Osteoblast (primary cell): ENCODE results near the gene EEF1A2. TPM values are rescaled to one million over a fixed set of nuclear protein-coding genes. Genes with fewer than 3 reads are reported as not detected.

Experiments
- DNase-seq: peaks from one replicate; pipeline ENCODE4 v3.0.0; 2011; ENCODE audit warnings: low spot score, mixed read lengths; ENCODE audit not compliant: insufficient read length; ENCODE audit errors: missing footprints
- H2AFZ ChIP-seq: 2 replicates; pipeline ENCODE4 v1.6.0; 2011; ENCODE audit warnings: mild to moderate bottlenecking, low read length
- H3K27ac ChIP-seq: 2 replicates; pipeline ENCODE4 v1.5.1; 2011; ENCODE audit warnings: mild to moderate bottlenecking, low read depth, low read length, moderate library complexity
- H3K27me3 ChIP-seq: 2 replicates; pipeline ENCODE4 v1.6.0; 2012; ENCODE audit warnings: mild to moderate bottlenecking, control low read depth, inconsistent platforms, low read length, moderate library complexity; ENCODE audit not compliant: insufficient read depth
- H3K36me3 ChIP-seq: 2 replicates; pipeline ENCODE4 v1.5.1; 2011; ENCODE audit warnings: mild to moderate bottlenecking, low read length, control low read depth, moderate library complexity; ENCODE audit not compliant: insufficient read depth
- H3K4me1 ChIP-seq: 2 replicates; pipeline ENCODE4 v1.5.1; 2011; ENCODE audit warnings: mild to moderate bottlenecking, low read length, control low read depth, moderate library complexity; ENCODE audit not compliant: insufficient read depth
- H3K4me2 ChIP-seq: 2 replicates; pipeline ENCODE4 v1.6.0; 2011; ENCODE audit warnings: mild to moderate bottlenecking, low read length; ENCODE audit not compliant: insufficient read depth
- H3K4me3 ChIP-seq: fragments of 200-600 bp; sonication (generic); 3 replicates; pipeline ENCODE4 v1.5.1; 2012; ENCODE audit warnings: mild to moderate bottlenecking, low read length, inconsistent platforms; ENCODE audit not compliant: insufficient read depth
- H3K79me2 ChIP-seq: 2 replicates; pipeline ENCODE4 v1.6.0; 2012; ENCODE audit warnings: mild to moderate bottlenecking, low read length, control low read depth, inconsistent platforms; ENCODE audit not compliant: insufficient read depth
- H3K9me3 ChIP-seq: 2 replicates; pipeline ENCODE4 v1.5.1; 2011; ENCODE audit warnings: low read depth, low read length, control low read depth
- H4K20me1 ChIP-seq: 2 replicates; pipeline ENCODE4 v1.6.0; 2012; ENCODE audit warnings: mild to moderate bottlenecking, low read length, control low read depth; ENCODE audit not compliant: insufficient read depth
- CTCF ChIP-seq: IDR thresholded peaks from 2 replicates; pipeline ENCODE4 v1.5.1; 2011; ENCODE audit warnings: mild to moderate bottlenecking, low read depth, low read length, moderate library complexity; ENCODE audit errors: extremely low read depth
- total RNA-seq: library from RNA; depleted of rRNA; stranded (reverse); fragments of >200 nt; gene quantifications from 2 replicates; pipeline ENCODE4 v1.2.3, GENCODE V29; 2012

EEF1A2 gene
- total RNA-seq, 1 donor: not detected

GRCh38 chr20:63541371-63541770, 42.5 kb upstream of the EEF1A2 start:
- H3K4me1 ChIP-seq: peaks cover 4% of the 10 kb centered on the region
- no peak for DNase-seq
- H2AFZ ChIP-seq: no peak overlapping the region
- no peak overlapping the region for H3K27ac ChIP-seq
- peaks cover 5% of the 10 kb centered on the region for H3K27me3 ChIP-seq
- no peak for TF ChIP-seq CTCF
- H3K4me2 ChIP-seq: no peak overlapping the region
- H3K79me2 ChIP-seq: no peaks in the 10 kb centered on the region
- H4K20me1 ChIP-seq: no peaks in the 10 kb centered on the region
- no peaks in the 10 kb centered on the region for H3K36me3 ChIP-seq
- H3K4me3 ChIP-seq: no peak overlapping the region
- no peaks in the 10 kb centered on the region for H3K9me3 ChIP-seq

DNA sequence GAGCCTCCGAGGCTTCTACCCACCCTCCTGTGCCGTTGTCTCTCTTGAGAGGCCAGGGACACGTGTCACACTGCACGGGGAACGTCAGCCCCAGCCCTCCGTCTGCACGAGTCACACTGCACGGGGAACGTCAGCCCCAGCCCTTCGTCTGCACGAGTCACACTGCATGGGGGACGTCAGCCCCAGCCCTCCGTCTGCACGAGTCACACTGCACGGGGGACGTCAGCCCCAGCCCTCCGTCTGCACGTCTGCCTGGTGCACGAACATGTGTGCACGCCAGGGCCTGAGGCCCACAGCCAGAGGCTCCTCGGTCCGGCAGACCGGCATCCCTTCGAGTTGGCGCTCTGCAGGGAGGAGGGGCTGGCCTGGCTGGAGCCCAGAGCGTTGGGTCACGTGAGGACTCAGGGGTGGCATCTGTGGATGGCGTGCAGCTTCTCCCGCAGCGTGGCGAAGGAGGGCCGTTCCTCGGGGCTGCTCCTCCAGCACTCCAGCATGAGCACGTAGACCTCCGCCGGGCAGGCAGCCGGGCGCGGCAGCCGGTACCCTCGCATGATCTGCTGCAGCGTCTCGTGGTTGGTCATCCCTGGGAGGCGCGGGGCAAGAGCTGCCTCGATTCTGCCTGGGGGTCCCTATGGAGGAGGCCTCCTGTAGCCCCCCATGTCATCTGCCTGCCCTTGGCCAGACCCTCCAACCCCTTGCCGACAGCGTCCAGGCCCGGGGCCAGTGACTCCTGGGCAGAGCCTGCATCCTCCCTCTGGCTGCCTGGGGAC, 41.7 kb upstream of the EEF1A2 start:
- Histone ChIP-seq H3K27me3 (peaks cover under 1% of the 10 kb centered on the region), H3K36me3 (no peaks in the 10 kb centered on the region), H3K9me3 (no peaks in the 10 kb centered on the region), H3K4me3 (no peak overlapping the region), H4K20me1 (no peaks in the 10 kb centered on the region), H3K4me1 (peaks cover 8% of the 10 kb centered on the region), H2AFZ (no peak overlapping the region), H3K4me2 (no peak overlapping the region), H3K79me2 (no peaks in the 10 kb centered on the region), H3K27ac (no peak overlapping the region)
- no peak for TF ChIP-seq CTCF
- no peak for DNase-seq

DNA sequence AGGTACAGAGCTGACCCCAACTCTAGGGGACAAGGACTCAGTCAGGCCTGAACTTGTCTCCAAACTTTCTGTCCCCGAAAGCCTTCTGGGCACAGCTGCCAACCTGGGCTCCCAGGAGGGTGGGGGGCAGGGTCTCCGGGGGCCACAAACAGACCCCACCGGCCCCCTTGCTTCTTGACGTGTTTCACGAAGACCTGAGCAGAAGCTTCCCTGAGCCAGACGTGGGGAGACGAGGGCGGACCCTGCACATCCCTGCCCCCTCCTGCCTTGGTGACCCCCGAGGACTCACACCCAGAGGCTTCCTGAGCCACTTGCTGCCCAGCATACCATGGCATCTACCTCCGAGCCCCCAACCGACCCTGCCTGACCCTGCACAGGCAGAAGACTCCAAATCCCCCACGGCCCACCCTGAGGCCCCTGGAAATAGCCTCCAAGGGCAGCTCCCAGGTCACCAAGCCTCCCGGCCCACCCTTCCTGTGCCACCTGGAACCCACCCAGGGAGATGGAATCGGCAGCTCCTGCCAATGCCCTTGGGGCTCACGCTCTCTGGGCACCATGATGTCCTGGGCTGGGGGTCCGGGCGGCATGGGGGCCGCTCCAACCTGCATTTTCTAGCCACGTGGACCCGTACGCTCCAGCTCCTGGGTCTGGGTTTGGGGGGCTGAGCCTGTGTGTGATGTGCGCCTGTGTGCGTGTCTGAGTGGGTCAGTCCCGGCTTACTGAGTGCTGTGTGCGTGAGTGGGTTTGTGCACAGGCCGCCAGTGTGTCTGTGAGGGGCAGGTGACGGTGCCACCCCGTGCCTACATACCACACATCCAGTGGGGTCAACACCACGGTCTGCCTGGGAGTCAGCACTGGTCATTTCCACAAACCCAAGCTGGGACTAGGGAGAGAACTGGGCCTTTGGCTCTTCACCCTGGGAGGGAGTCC, 40.8 kb upstream of the EEF1A2 start:
- no peak for TF ChIP-seq CTCF
- peaks cover 8% of the 10 kb centered on the region for H3K4me1 ChIP-seq
- H3K9me3 ChIP-seq: no peaks in the 10 kb centered on the region
- H3K79me2 ChIP-seq: no peaks in the 10 kb centered on the region
- H2AFZ ChIP-seq: no peak overlapping the region
- DNase-seq: no peak
- peaks cover 5% of the 10 kb centered on the region for H3K27me3 ChIP-seq
- no peak overlapping the region for H3K27ac ChIP-seq
- no peaks in the 10 kb centered on the region for H3K36me3 ChIP-seq
- H3K4me2 ChIP-seq: no peak overlapping the region
- no peak overlapping the region for H3K4me3 ChIP-seq
- no peaks in the 10 kb centered on the region for H4K20me1 ChIP-seq

GRCh38 chr20:63539092-63539430, 40.2 kb upstream of the EEF1A2 start:
- Histone ChIP-seq H2AFZ (no peak overlapping the region), H3K4me3 (no peak overlapping the region), H3K36me3 (no peaks in the 10 kb centered on the region), H3K79me2 (no peaks in the 10 kb centered on the region), H3K4me1 (peaks cover 8% of the 10 kb centered on the region), H3K27ac (no peak overlapping the region), H3K9me3 (no peaks in the 10 kb centered on the region), H3K27me3 (peaks cover 10% of the 10 kb centered on the region), H4K20me1 (no peaks in the 10 kb centered on the region), H3K4me2 (no peak overlapping the region)
- TF ChIP-seq CTCF: no peak
- DNase-seq: no peak
